HEK293 (cell line): ENCODE results near the gene ZNF296.

Source experiments
- ATF2 ChIP-seq: fragments of 450-650 bp; formaldehyde crosslinking; IDR thresholded peaks from 2 replicates; pipeline ENCODE4 v1.5.1; 2016; ENCODE audit warnings: missing biosample characterization, missing genetic modification characterization, low read depth
- CTCF ChIP-seq: fragments of 450-650 bp; formaldehyde crosslinking; IDR thresholded peaks from 2 replicates; pipeline ENCODE4 v1.5.1; 2016; ENCODE audit warnings: missing biosample characterization, missing genetic modification characterization
- HOXC10 ChIP-seq: sonication (generic); formaldehyde crosslinking; IDR thresholded peaks from 2 replicates; pipeline ENCODE4 v1.8.1; 2023; ENCODE audit warnings: mild to moderate bottlenecking, missing genetic modification reagents
- ZNF302 ChIP-seq: fragments of 450-650 bp; formaldehyde crosslinking; IDR thresholded peaks from 2 replicates; pipeline ENCODE4 v1.5.1; 2016; ENCODE audit warnings: missing biosample characterization, missing genetic modification characterization, low read depth
- ZNF416 ChIP-seq: fragments of 450-650 bp; formaldehyde crosslinking; IDR thresholded peaks from 2 replicates; pipeline ENCODE4 v1.5.1; 2016; ENCODE audit warnings: missing biosample characterization, missing genetic modification characterization
- ZNF621 ChIP-seq: fragments of 450-650 bp; formaldehyde crosslinking; IDR thresholded peaks from 2 replicates; pipeline ENCODE4 v1.5.1; 2017; ENCODE audit warnings: missing biosample characterization, missing genetic modification characterization
- ZSCAN5A ChIP-seq: fragments of 450-650 bp; formaldehyde crosslinking; IDR thresholded peaks from 2 replicates; pipeline ENCODE4 v1.5.1; 2016; ENCODE audit warnings: missing biosample characterization, missing genetic modification characterization
- TF ChIP-seq, protein P1 (sequence below): fragments of 450-650 bp; IDR thresholded peaks from 2 replicates; pipeline ENCODE4 v1.5.1; 2018; ENCODE audit warnings: missing biosample characterization, missing genetic modification characterization

DNA sequence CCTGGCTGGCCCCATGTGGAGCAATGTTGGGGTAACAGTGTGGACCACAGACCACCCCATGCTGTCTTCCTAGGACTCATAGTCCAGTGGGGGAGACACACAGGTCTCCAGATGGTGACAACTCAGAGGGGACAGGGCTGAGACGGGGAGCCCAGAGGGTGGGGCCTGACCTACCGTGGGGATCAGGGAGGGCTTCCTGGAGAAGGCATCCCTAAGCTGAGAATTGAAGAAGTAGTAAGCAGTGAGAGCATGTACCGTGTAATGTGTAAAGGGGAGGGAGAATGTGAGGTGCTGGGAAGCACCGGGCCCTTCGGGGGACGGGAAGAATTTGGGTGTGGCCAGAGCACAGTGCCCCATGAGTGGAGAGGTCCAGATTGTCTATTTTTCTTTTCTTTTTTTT is 47.7 kb upstream of the ZNF296 start:
- TF ChIP-seq CTCF (no peak), ZNF621 (tag by site-specific recombination) (no peak), ZSCAN5A (tag by site-specific recombination) (no peak), ATF2 (no peak), ZNF302 (tag by site-specific recombination) (no peak), ZNF416 (no peak), HOXC10 (CRISPR knock-in tag) (no peak)
- TF ChIP-seq, protein P1, sequence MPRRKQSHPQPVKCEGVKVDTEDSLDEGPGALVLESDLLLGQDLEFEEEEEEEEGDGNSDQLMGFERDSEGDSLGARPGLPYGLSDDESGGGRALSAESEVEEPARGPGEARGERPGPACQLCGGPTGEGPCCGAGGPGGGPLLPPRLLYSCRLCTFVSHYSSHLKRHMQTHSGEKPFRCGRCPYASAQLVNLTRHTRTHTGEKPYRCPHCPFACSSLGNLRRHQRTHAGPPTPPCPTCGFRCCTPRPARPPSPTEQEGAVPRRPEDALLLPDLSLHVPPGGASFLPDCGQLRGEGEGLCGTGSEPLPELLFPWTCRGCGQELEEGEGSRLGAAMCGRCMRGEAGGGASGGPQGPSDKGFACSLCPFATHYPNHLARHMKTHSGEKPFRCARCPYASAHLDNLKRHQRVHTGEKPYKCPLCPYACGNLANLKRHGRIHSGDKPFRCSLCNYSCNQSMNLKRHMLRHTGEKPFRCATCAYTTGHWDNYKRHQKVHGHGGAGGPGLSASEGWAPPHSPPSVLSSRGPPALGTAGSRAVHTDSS (tag by site-specific recombination): no peak
